HG03432 (cell line): ENCODE measurements around the gene UTP11.

Experiments
- ATAC-seq: cut with Tn5 transposase; IDR thresholded peaks from one replicate; pipeline ENCODE4 v1.9.1; 2021; ENCODE audit warnings: mild to moderate bottlenecking, moderate library complexity; ENCODE audit not compliant: unreplicated experiment

Gene UTP11

DNA sequence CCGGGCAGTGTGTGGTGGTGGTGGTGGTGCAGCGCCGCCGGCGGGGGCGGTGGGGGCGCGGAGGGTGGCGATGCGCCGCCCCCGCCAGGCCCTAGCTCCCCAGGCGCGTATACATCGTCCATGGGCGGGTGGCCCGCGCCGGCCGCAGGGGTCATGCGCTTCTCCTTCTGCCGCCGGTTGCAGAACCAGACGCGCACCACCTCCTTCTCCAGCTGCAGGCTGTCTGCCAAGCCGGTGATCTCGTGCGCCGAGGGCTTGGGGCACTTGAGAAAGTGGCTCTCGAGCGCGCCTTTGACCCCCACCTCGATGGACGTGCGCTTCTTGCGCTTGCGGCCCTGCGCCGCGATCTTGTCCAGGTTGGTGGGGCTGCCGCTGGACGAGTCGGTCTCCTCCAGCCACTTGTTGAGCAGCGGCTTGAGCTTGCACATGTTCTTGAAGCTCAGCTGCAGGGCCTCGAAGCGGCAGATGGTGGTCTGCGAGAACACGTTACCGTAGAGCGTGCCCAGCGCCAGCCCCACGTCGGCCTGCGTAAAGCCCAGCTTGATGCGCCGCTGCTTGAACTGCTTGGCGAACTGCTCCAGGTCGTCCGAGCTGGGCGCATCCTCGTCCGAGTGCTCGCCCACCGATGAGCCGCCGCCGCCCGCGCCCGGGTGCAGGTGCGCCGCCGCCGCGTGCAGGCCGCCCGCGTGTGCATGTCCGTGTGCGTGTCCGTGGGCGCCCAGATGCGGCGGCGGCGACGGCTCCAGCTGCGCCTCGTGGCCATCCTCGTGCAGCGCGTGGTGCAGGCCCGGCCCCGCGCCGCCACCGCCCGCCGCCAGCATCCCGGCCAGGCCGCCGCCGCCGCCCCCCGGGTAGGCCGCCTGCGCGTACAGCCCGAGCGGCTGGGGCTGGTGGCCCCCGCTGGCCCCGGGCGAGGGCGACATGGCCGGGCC lies 33.1 kb downstream of the UTP11 start:
- ATAC-seq = peak; percentile 4

GRCh38 chr1:38046333-38046883 lies 33.9 kb downstream of the UTP11 start, which contains the start of gene POU3F1:
POU3F1 (minus strand) TSS chr1:38046793; CDS start chr1:38046743, 50 bp downstream.
- ATAC-seq = peak; percentile 10

DNA sequence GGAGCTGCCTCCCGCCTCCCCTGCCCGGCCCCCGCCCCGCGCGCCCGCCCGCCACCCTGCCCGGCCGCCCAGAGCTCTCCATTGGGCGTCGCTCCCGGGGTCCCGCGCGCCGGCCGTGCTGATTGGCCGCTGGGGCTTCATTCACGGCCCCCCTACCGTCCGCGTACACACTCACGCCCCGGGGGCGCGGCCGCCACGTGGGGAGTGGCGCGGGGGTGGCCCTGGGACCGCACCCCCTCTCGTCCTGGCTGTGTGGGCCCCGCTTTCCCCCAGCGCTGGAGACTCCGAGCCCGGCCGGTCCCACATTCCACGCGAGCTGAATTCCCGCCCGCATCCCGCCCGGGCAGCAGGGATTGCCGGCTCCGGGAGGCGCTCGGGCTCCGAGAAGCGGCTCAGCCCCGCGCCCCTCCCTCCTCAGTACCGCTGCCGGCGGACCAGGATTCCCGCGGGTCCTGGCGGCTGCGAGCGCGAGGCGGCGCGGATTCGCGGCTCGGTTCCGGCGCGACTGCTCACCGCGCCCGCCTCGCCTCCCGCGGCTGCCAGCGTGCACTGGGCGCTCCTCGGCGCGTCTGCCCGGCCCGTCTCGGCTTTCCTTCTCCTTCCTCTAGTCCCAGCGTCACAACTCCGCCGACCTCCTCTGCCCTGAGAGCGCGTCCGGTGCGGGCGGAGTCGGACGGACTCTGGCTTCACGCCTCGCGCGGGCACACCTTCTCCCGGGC lies 34.5 kb downstream of the UTP11 start:
- ATAC-seq = peak; percentile 67

GRCh38 chr1:38047603-38048141 lies 35.1 kb downstream of the UTP11 start:
- no peak for ATAC-seq

- ATAC-seq = no peak
These were observed 38.0 kb downstream of the UTP11 start for GRCh38 chr1:38050397-38051078.

- ATAC-seq = no peak
These were observed 38.6 kb downstream of the UTP11 start for GRCh38 chr1:38051079-38051543.

DNA sequence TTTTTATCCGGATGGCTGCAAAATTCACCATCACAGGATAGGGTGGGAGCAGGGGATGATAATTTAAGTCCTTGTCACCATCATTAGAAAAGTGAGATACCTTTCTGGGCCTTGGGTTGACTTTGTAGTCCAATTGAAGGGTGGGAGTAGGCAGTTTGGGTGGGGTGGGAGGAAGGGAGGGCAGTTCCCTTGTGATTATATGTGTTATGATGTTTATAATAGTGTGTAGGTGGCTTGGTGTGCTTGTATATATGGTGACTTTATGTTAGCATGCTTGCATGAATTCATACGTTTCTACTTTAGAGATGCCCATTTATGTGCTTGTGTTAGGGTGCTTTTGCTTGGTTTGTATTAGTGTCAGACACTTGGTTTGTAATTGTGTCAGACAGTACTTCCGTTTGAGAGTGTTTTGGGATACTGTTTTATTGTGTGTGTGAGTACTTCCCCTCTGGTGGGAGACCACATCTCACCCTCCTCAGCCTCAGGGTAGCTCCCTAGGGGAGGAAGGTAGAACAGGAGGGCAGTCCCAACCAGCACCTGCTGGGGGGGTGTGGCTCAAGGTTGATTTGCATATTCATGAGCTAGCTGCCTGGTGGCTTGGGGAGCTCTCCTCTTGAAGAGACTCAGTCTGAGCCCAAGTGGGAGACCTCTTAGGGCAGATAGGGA lies 40.3 kb downstream of the UTP11 start:
- ATAC-seq = peak; percentile 56

GRCh38 chr1:38053416-38054091 lies 41.0 kb downstream of the UTP11 start:
- no peak for ATAC-seq

DNA sequence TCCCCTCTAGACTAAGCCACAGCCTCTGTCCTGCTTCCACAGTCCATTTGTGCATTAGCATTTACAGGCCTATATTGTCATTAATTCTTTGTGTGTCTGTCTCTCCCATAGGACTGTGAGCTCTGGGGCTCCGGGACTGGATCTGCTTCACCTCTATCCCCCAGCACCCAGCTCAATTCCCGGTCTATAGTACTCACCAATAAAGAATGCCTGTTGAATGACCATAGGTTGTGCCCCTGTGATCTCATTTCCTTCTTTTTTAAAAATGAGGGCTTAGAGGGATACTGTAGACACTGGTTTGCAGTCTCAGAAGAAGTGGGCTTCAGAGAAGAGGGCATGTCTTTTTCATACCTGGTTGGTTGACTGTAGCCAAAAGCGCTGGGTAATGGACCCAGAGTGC lies 42.9 kb downstream of the UTP11 start:
- ATAC-seq = no peak

- no peak for ATAC-seq
These were observed 43.4 kb downstream of the UTP11 start for GRCh38 chr1:38055965-38056364.

DNA sequence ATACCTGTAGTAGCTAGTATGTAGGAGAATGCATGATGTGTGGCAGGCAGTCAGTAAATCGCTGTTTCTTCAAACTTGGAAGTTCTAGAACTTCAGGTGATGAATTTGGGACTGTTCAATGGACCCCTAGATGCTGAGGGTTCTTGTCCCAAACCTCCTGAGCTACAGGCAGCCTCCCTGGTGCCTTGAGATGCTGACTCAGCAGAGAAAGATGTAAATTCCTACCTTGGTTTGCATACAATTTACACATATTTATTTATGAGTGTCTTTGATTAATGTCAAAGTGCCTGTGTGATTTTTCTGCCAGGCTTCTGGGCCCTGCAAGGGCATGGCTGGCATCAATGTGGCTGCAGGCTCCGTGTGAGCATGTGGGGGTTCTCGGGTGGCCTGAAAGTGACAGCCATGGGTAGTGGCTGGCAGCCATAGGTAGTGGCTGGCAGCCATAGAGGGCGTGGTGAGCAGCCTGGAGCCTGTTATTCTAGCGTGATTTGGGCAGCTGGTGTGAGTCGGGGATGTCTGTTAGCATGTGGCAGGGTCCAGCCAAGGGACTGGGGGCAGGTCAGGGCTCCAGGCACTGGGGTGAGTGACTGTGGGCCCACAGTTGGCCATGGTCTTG lies 47.2 kb downstream of the UTP11 start:
- ATAC-seq = no peak

DNA sequence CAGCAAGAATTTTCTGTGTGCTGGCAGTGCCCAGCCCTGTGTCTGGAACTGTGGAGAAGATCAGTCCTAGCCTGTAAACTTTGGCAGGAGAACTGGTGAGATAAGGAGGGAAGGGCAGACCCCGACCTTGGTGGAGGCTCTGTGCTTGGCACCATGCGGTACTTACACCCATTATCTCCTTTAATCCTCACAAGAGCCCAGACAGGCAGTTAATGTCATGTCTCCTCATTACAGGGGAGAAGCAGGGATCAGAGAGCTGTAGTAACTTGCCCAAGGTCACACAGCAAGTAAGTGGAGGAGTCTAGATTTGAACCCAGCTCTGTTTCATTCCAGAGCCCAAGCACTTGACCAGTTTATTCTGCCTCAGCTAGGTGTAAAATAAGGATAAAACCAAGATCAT lies 48.0 kb downstream of the UTP11 start:
- ATAC-seq = no peak

DNA sequence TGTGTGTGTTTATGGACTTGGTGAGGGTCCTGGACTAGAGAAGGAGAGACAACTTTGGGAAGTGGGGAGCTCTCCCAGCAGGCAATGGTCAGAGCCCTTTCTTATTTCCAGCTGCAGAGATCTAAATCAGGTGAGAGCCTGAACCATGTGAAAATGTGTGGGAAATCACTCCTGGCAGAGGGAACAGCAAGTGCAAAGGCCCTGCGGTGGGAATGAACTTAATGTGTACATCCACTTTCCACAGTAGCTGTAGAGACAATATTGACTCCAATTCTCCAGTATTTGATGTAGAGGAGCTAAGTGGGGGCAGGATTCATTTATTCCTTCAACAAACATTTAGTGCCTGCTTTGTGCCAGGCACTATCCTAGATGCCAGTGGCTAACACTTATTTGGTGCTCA lies 48.8 kb downstream of the UTP11 start:
- no peak for ATAC-seq

DNA sequence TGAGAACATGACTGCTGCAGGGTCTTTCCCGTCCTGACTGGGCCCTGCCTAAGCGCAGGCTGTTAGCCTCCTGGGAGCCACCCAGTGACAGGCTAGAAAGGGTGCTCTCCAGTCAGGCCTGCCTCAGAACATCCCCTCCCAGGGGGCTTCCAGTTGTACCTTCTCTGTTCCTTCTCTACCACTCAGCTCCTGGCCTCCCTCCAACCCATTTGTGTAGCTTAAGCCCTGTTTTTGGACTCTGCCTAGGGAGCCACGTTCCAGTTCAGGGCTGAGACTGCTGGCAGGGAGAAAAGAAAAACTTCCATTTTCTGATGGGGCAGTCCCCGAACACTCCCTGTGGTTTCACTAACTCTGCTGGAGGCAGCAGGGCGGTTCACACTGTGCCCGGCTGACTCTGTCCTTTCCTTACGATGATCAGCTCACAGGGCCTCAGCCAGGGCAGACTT lies 49.4 kb downstream of the UTP11 start:
- ATAC-seq = peak; percentile 66

- ATAC-seq = no peak
These were observed 50.1 kb downstream of the UTP11 start for GRCh38 chr1:38062361-38063288.

DNA sequence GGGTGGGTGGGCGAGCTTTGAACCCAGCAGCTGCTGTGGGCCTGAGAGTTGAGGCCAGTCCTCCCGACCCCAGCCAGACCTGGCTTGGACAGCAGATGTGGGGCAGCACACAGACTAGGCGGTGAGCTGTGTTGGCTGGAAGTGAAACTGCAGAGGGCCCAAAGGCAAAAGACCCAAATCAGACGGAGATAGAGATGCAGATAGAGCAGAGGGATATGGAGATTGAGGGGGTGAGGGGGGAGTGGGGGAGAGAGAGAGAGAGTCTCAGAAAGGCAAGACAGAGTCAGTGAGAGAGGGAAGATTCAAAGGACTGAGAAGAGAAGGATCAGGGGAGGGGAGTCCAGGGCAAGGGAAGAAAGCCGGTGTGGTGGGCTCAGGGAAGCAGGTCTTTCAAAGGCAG lies 51.1 kb downstream of the UTP11 start:
- ATAC-seq = no peak

DNA sequence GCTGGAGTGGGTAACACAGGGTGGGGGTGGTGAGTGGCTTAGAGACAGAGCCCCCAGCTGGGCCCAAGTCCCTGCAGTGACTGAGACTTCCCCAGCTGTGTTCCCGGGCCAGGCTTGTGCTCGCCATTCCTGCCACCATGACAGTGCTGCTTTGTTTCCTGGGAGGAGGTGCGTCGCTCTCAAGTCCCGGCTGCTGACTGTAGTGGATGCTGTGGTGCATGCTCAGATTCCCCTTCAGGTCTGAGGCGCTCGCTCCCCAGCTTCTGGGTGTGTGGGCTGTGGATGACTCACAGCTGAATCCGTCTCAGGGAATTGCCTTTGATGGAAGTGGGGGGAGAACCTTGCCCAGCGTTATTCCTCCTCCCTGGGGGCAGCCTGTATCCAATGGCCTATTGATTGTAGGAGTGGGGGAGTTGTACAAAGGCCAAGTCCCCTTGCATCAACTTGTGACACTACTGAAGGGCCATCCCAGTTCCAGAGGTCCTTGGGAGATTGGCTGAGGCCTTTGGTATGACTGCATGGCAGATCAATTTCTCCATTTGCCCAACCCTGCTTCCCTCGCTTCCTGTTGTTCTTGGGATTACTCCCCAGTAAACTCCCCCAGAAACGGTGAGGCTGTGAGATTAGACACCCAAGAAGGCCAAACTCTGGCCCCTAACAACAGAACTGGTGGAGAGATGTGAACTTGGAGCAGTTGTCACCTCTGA lies 51.8 kb downstream of the UTP11 start:
- no peak for ATAC-seq
